VCaP (cell line): ENCODE data around the gene NPHP4.

Experiments
- H3K27ac ChIP-seq: fragments of 450-650 bp; 2 replicates; pipeline ENCODE4 v1.5.1; 2017
- CTCF ChIP-seq: fragments of 450-650 bp; conservative IDR thresholded peaks from 2 replicates; pipeline ENCODE4 v1.5.1; 2017; ENCODE audit warnings: mild to moderate bottlenecking, moderate library complexity

NPHP4 gene

GRCh38 chr1:5906966-5907365 lies 85.3 kb downstream of the NPHP4 start:
- no peak overlapping the region for H3K27ac ChIP-seq
- no peak for TF ChIP-seq CTCF

GRCh38 chr1:5906116-5906515 lies 86.1 kb downstream of the NPHP4 start:
- H3K27ac ChIP-seq, result no peak overlapping the region
- no peak for TF ChIP-seq CTCF

- no peak for TF ChIP-seq CTCF
- H3K27ac ChIP-seq, result no peak overlapping the region
Observed at GRCh38 chr1:5905436-5905835, 86.8 kb downstream of the NPHP4 start.

- no peak overlapping the region for H3K27ac ChIP-seq
- no peak for TF ChIP-seq CTCF
Observed at GRCh38 chr1:5904551-5904950, 87.7 kb downstream of the NPHP4 start.

- no peak for TF ChIP-seq CTCF
- no peak overlapping the region for H3K27ac ChIP-seq
Observed at GRCh38 chr1:5903680-5904079, 88.5 kb downstream of the NPHP4 start.

GRCh38 chr1:5903031-5903430 lies 89.2 kb downstream of the NPHP4 start:
- no peak for TF ChIP-seq CTCF
- no peak overlapping the region for H3K27ac ChIP-seq

GRCh38 chr1:5901841-5902240 lies 90.4 kb downstream of the NPHP4 start:
- no peak overlapping the region for H3K27ac ChIP-seq

More at GRCh38 chr1:5901841-5902240, 90.4 kb downstream of the NPHP4 start:
- no peak for TF ChIP-seq CTCF
